Left ventricle myocardium inferior (tissue), 1 donor: ENCODE measurements around the gene SPTB. TPM values are rescaled to one million over a fixed set of nuclear protein-coding genes. Genes with fewer than 3 reads are reported as not detected.

Source experiments
- DNase-seq: peaks from one replicate; pipeline ENCODE4 v3.0.0-alpha.2; 2020
- H3K27ac ChIP-seq: fragments of 200-600 bp; replicated peaks from 2 replicates; pipeline ENCODE4 v1.8.0; 2021
- H3K27me3 ChIP-seq: fragments of 200-600 bp; 2 replicates; pipeline ENCODE4 v1.8.0; 2021; ENCODE audit warnings: low read depth
- H3K36me3 ChIP-seq: fragments of 200-600 bp; 2 replicates; pipeline ENCODE4 v1.8.0; 2021
- H3K4me1 ChIP-seq: fragments of 200-600 bp; 2 replicates; pipeline ENCODE4 v1.8.0; 2021
- H3K4me3 ChIP-seq: fragments of 200-600 bp; 2 replicates; pipeline ENCODE4 v1.8.0; 2021; ENCODE audit warnings: mild to moderate bottlenecking, moderate library complexity
- H3K9me3 ChIP-seq: fragments of 200-600 bp; replicated peaks from 2 replicates; pipeline ENCODE4 v1.8.0; 2021
- intact Hi-C: fragments of 100-400 bp; cut with micrococcal nuclease; formaldehyde crosslinking; loops from one replicate; pipeline ENCODE4 v1.11.0; 2022
- total RNA-seq: library from RNA; stranded (reverse); fragmentation: NEBNext Ultra II Directional; extraction: Animal tissue kit (Norgen Biotek cat#: 25700); gene quantifications from one replicate; pipeline ENCODE4 v1.2.1, GENCODE V29; 2021
- TF ChIP-seq, protein P1 (sequence below): fragments of 200-600 bp; IDR thresholded peaks from 2 replicates; pipeline ENCODE4 v1.8.0; 2021; ENCODE audit warnings: antibody characterized with exemption, mild to moderate bottlenecking, borderline replicate concordance
- donor health status: DM: no; HTN: yes; CAD: no; lungs with severe emphysema.

Gene SPTB
- total RNA-seq, 1 donor from 2014 or later, result 82.2 TPM

DNA sequence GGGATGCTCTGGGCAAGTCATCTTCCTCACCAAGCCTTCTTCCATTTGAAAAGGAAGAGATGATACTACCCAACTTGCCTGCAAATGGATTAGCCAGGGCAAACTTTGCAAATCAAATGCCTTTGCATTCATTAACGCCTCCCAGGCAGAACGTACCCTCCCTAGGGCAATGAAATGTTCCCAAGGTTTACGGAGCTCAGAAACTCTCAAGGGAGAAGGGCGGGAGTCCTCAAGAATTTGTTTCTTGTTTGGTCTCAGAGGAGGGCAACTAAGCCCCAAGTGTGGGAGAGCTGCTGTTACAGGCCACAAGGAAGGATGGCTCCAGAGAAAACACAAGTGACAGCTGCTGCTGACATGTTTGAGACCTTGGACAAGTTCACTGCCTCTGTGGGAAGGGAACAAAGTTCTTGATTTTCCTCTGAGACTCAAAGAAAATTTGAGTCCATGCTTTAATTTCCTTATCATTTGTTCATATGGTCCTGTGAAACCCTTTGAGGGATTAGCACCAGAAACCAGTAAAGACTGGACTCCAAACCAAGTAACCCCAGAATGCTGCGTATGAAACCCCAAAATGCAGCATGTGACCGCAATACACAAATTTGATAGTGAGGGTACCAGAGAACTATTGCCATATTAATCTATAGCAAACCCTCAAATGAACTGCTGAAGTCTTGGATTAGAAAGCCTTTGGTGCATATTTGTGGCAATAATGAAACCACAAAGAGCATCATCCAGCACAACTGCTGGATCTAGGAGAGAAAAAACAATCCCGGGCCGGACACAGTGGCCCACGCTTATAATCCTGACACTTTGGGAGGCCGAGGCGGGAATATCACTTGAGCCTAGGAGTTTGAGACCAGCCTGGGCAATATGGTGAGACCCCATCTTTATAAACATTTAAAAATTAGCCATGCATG is 22.9 kb downstream of the SPTB start:
- intact Hi-C loops, result no loop called here
- DNase-seq, result no peak
- no peaks in the 10 kb centered on the region for H3K36me3 ChIP-seq
- no peak overlapping the region for H3K4me3 ChIP-seq
- H3K4me1 ChIP-seq, result peaks cover 32% of the 10 kb centered on the region
- no peak overlapping the region for H3K27ac ChIP-seq
- peaks cover 11% of the 10 kb centered on the region for H3K27me3 ChIP-seq
- TF ChIP-seq, protein P1, sequence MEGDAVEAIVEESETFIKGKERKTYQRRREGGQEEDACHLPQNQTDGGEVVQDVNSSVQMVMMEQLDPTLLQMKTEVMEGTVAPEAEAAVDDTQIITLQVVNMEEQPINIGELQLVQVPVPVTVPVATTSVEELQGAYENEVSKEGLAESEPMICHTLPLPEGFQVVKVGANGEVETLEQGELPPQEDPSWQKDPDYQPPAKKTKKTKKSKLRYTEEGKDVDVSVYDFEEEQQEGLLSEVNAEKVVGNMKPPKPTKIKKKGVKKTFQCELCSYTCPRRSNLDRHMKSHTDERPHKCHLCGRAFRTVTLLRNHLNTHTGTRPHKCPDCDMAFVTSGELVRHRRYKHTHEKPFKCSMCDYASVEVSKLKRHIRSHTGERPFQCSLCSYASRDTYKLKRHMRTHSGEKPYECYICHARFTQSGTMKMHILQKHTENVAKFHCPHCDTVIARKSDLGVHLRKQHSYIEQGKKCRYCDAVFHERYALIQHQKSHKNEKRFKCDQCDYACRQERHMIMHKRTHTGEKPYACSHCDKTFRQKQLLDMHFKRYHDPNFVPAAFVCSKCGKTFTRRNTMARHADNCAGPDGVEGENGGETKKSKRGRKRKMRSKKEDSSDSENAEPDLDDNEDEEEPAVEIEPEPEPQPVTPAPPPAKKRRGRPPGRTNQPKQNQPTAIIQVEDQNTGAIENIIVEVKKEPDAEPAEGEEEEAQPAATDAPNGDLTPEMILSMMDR, result no peak
- H3K9me3 ChIP-seq, result no peaks in the 10 kb centered on the region

DNA sequence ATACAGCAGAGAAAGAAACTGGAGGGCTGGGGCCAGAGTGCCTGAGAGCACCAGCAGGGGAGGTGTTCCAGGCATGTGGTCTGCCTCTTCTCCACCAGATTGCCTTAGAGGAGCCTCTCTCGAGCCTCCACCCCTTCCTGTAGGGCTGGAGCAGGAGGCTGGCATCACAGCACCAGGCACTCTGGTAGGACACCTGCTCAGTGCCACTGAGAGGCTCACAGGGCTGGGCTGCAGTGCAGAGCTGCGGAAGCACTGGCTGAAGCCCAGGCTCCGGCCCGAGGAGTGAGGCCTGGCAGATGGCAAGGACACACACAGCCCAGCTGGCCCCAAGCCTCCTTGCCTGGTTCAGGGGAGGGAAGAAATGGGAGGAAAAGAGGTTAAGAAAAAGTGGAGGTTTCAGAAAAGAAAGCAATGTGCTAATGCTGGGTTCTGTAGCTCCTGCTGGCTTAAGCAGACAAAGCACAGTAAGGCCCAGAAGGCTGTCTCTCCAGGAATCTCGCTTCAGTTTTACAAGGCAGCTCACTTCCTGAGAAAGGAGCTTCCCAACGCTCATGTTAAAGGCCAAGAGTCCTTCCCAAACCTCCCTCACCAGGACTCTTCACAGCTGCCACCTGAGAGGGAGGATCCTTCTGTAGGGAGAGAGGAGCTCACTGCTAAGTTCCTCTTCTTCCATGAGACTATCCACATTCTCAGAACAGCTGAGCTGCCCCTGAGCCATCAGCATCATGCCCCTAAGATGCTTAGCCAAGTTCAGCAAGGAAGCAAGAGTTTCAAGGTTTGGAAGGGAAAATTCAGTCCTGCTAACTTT is 23.8 kb downstream of the SPTB start:
- peaks cover 6% of the 10 kb centered on the region for H3K27me3 ChIP-seq
- intact Hi-C loops, result no loop called here
- H3K9me3 ChIP-seq, result no peaks in the 10 kb centered on the region
- no peak overlapping the region for H3K27ac ChIP-seq
- no peaks in the 10 kb centered on the region for H3K36me3 ChIP-seq
- DNase-seq, result no peak
- H3K4me1 ChIP-seq, result peaks cover 26% of the 10 kb centered on the region
- no peak overlapping the region for H3K4me3 ChIP-seq
- TF ChIP-seq, protein P1, result no peak

DNA sequence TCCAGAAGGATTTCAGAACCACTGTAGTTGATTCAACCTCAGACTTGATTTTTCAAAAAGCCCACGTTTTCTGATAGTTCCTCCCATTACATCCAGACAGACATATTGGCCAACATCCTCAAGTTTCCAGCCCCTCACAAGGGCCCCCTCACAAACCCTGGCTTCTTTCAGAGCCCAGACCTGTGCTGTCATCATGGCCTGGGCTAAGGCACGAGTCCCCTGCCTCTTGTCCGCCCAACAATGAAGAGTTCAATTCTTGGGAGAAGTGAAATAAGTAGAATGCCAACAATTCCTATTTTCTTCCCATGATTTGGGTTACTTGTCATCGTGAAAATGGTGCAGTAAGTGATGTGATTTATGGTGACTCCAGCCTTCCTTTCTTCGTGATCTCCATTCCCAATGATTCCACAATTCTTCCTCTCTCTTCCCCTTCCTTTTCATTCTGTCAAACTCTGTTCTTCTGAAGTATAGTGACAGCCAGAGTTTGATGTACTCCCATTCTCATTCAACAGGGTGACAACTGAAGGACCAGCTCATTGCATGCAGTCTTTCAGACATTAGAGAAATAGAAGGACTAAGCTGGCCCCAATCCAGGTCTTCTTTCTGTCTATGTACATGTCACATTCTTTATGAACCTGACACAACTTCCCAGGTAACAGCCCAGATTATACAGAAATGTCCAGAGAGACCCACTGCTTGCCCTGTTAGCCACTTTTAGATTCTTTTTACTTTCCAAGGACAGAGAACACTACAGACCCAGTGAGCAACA is 29.2 kb downstream of the SPTB start:
- Histone ChIP-seq H3K36me3 (no peaks in the 10 kb centered on the region), H3K9me3 (no peaks in the 10 kb centered on the region), H3K27me3 (peaks cover 6% of the 10 kb centered on the region), H3K4me1 (peaks cover 25% of the 10 kb centered on the region), H3K4me3 (no peak overlapping the region), H3K27ac (no peak overlapping the region)
- intact Hi-C loops, result no loop called here
- TF ChIP-seq, protein P1, result no peak
- DNase-seq, result no peak

DNA sequence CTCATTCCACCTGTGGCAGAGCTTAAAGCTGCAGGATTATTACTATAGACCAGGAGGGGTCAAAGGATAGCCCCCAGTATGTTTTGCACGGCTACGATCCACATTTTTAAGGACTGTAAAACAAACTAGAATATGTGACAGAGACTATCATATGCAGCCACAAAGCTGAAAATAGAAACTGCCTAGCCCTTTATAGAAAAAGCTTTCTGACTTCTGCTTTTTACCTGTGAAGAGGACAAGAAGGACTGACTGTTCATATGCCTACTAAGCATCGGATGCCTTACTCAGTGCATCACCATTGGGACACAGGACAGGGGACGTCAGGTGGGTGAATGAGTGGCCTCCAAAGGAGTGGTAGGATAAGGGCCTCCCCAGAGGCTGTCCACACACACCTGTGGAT is 29.8 kb downstream of the SPTB start:
- H3K9me3 ChIP-seq, result no peaks in the 10 kb centered on the region
- no peak overlapping the region for H3K4me3 ChIP-seq
- H3K27me3 ChIP-seq, result peaks cover 6% of the 10 kb centered on the region
- H3K36me3 ChIP-seq, result no peaks in the 10 kb centered on the region
- intact Hi-C loops, result no loop called here
- H3K4me1 ChIP-seq, result peaks cover 30% of the 10 kb centered on the region
- no peak for DNase-seq
- TF ChIP-seq, protein P1, result no peak
- H3K27ac ChIP-seq, result no peak overlapping the region

DNA sequence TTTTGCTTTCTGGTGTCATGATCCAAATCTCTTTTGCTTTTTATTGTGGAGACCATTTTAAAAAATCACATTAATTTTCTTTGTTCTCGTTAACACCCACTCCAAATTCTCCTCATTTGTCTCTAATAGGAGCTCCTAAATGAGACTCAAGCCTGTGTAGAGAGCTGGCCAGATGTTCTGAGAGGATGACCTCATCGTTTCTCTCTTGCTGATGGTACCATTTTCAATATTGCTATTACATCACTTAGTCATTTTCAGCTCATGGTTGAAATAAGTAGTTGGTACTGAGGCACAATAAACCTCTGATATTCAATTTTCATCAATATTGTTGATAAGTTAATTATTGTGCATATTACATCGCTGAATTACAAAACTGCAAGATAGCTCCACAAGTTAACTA is 31.5 kb downstream of the SPTB start:
- Histone ChIP-seq H3K27me3 (peaks cover 14% of the 10 kb centered on the region), H3K4me3 (no peak overlapping the region), H3K9me3 (no peaks in the 10 kb centered on the region), H3K36me3 (no peaks in the 10 kb centered on the region), H3K4me1 (peaks cover 47% of the 10 kb centered on the region), H3K27ac (no peak overlapping the region)
- DNase-seq, result no peak
- intact Hi-C loops, result no loop called here
- TF ChIP-seq, protein P1, result no peak
